GM18951 (cell line): ENCODE results near the gene MST1R.

Experiments
- POLR2A ChIP-seq: IDR thresholded peaks from 4 replicates; pipeline ENCODE4 v1.6.1; 2011; ENCODE audit warnings: mild to moderate bottlenecking; ENCODE audit not compliant: insufficient read length, insufficient read depth; ENCODE audit errors: extremely low read depth
- in situ Hi-C: fragments of 300-500 bp; cut with MboI; formaldehyde crosslinking; loops from one replicate; pipeline ENCODE4 v1.12.0; 2022; ENCODE audit warnings: low sequenced_read_pairs, mixed read lengths, inconsistent platforms; ENCODE audit not compliant: unreplicated experiment

Gene MST1R

GRCh38 chr3:49902511-49903345 is 945 bp downstream of the MST1R start:
- in situ Hi-C loops = no loop called here
- no peak for TF ChIP-seq POLR2A

- no peak for TF ChIP-seq POLR2A
- in situ Hi-C loops = no loop called here
Observed at GRCh38 chr3:49901366-49902339, 2.0 kb downstream of the MST1R start.

- in situ Hi-C loops = no loop called here
- no peak for TF ChIP-seq POLR2A
Observed at GRCh38 chr3:49900491-49901153, 3.1 kb downstream of the MST1R start.

GRCh38 chr3:49899815-49900214 is 3.9 kb downstream of the MST1R start:
- TF ChIP-seq POLR2A = no peak
- in situ Hi-C loops = no loop called here

GRCh38 chr3:49898991-49899390 is 4.7 kb downstream of the MST1R start:
- no peak for TF ChIP-seq POLR2A
- in situ Hi-C loops = no loop called here

GRCh38 chr3:49896345-49896744 is 7.3 kb downstream of the MST1R start:
- TF ChIP-seq POLR2A = no peak
- in situ Hi-C loops = no loop called here

- in situ Hi-C loops = no loop called here
- no peak for TF ChIP-seq POLR2A
Observed at GRCh38 chr3:49895791-49896190, 7.9 kb downstream of the MST1R start.

- TF ChIP-seq POLR2A = no peak
Observed at GRCh38 chr3:49889296-49889695, 14.4 kb downstream of the MST1R start.

GRCh38 chr3:49886922-49887265 is 16.8 kb downstream of the MST1R start:
- in situ Hi-C loops = no loop called here
- TF ChIP-seq POLR2A = no peak

More at GRCh38 chr3:49889296-49889695, 14.4 kb downstream of the MST1R start:
- in situ Hi-C loops = no loop called here

GRCh38 chr3:49883998-49884397 is 19.7 kb downstream of the MST1R start:
- in situ Hi-C loops = no loop called here
- no peak for TF ChIP-seq POLR2A

GRCh38 chr3:49882166-49882565 is 21.5 kb downstream of the MST1R start:
- in situ Hi-C loops = no loop called here
- no peak for TF ChIP-seq POLR2A

- TF ChIP-seq POLR2A = no peak
- in situ Hi-C loops = no loop called here
Observed at GRCh38 chr3:49880581-49881315, 22.9 kb downstream of the MST1R start.
